H1 (cell line): ENCODE measurements around the gene UNC79. TPM values are rescaled to one million over a fixed set of nuclear protein-coding genes. Genes with fewer than 3 reads are reported as not detected.

Experiments
- CTCF ChIA-PET: fragments of 300-600 bp; sonication (Branson Sonifier 250); formaldehyde crosslinking; loops from one replicate; lab custom pipeline; 2021; ENCODE audit not compliant: partially characterized antibody; lab: Charles Lee
- POLR2A ChIA-PET: fragments of 300-600 bp; sonication (Branson Sonifier 250); formaldehyde crosslinking; loops from one replicate; lab custom pipeline; 2021; ENCODE audit warnings: inconsistent platforms; ENCODE audit not compliant: partially characterized antibody; lab: Charles Lee
- DNase-seq, 2 experiments: peaks; one replicate each; pipeline versions ENCODE4 v3.0.0 to v3.0.0-alpha.2; 2010 to 2022; ENCODE audit warnings: low spot score in 2 of 2, low read depth in 1 of 2, mixed read lengths in 1 of 2
- FAIRE-seq: peaks from 2 replicates; lab custom pipeline; 2011; peaks lifted over from hg19 to GRCh38; lab: Jason Lieb, UNC
- H2AFZ ChIP-seq: 2 replicates; pipeline ENCODE4 v1.8.1; 2012; ENCODE audit warnings: low read length, inconsistent platforms
- H2AK5ac ChIP-seq: 2 replicates; pipeline ENCODE4 v1.6.1; 2013; ENCODE audit warnings: low read depth, low read length
- H2BK120ac ChIP-seq: replicated peaks from 2 replicates; pipeline ENCODE3; 2013; ENCODE audit warnings: low read depth, low read length, inconsistent platforms
- H2BK12ac ChIP-seq: 2 replicates; pipeline ENCODE4 v1.6.1; 2013; ENCODE audit warnings: low read depth, low read length
- H2BK15ac ChIP-seq: 2 replicates; pipeline ENCODE4 v1.6.1; 2013; ENCODE audit warnings: low read length
- H2BK20ac ChIP-seq: 2 replicates; pipeline ENCODE4 v1.6.1; 2013; ENCODE audit warnings: low read length
- H2BK5ac ChIP-seq: 2 replicates; pipeline ENCODE4 v1.6.1; 2013; ENCODE audit warnings: low read depth, low read length
- H3K14ac ChIP-seq: 2 replicates; pipeline ENCODE4 v1.6.1; 2013; ENCODE audit warnings: inconsistent platforms; ENCODE audit not compliant: insufficient read length
- H3K18ac ChIP-seq: 2 replicates; pipeline ENCODE4 v1.6.1; 2013; ENCODE audit warnings: low read length; ENCODE audit errors: extremely low read depth
- H3K23ac ChIP-seq: 2 replicates; pipeline ENCODE4 v1.6.1; 2013; ENCODE audit warnings: inconsistent platforms; ENCODE audit not compliant: insufficient read length
- H3K23me2 ChIP-seq: 2 replicates; pipeline ENCODE4 v1.6.1; 2013; ENCODE audit warnings: low read depth, low read length
- H3K27ac ChIP-seq: 2 replicates; pipeline ENCODE4 v1.6.1; 2011; ENCODE audit warnings: low read depth, low read length, inconsistent platforms
- H3K27me3 ChIP-seq, 4 experiments: replicated peaks in 1 of 4; 1 replicate in 1 of 4; 2 replicates in 3 of 4; pipeline versions ENCODE4 v1.6.1 to v1.8.1; 2011 to 2013; ENCODE audit warnings: low read length in 3 of 4, mild to moderate bottlenecking in 3 of 4, inconsistent platforms in 2 of 4, mixed read lengths in 2 of 4, moderate library complexity in 1 of 4; ENCODE audit not compliant: control insufficient read depth in 3 of 4, insufficient read depth in 3 of 4; ENCODE audit errors: extremely low read depth in 1 of 4
- H3K36me3 ChIP-seq, 4 experiments: 2 replicates each; pipeline versions ENCODE4 v1.6.1 to v1.8.1; 2011 to 2013; ENCODE audit warnings: mild to moderate bottlenecking in 4 of 4, low read length in 3 of 4, moderate library complexity in 2 of 4, control low read depth in 1 of 4, inconsistent platforms in 1 of 4; ENCODE audit not compliant: insufficient read depth in 4 of 4, control insufficient read depth in 2 of 4
- H3K4ac ChIP-seq: replicated peaks from 2 replicates; pipeline ENCODE3; 2013; ENCODE audit warnings: low read length, low read depth, mixed read lengths, inconsistent platforms; ENCODE audit not compliant: insufficient read length
- H3K4me1 ChIP-seq, 4 experiments: replicated peaks in 1 of 4; 1 replicate in 1 of 4; 2 replicates in 3 of 4; pipeline versions ENCODE4 v1.6.1 to v1.8.1; 2011 to 2013; ENCODE audit warnings: low read length in 3 of 4, inconsistent platforms in 2 of 4, mixed read lengths in 1 of 4; ENCODE audit not compliant: insufficient read depth in 4 of 4, control insufficient read depth in 3 of 4
- H3K4me2 ChIP-seq, 2 experiments: 2 replicates each; pipeline versions ENCODE4 v1.6.1 to v1.8.1; 2011 to 2013; ENCODE audit warnings: low read depth in 2 of 2, low read length in 2 of 2, control low read depth in 1 of 2, inconsistent platforms in 1 of 2, mild to moderate bottlenecking in 1 of 2; ENCODE audit not compliant: insufficient read depth in 1 of 2
- H3K4me3 ChIP-seq, 4 experiments: fragments of 200-600, 300-600 bp in 1 of 4; sonication (generic), shearing (Covaris generic), sonication (Bioruptor Twin) in 1 of 4; 2 replicates each; pipeline versions ENCODE4 v1.5.1 to v1.8.1; 2011 to 2016; ENCODE audit warnings: low read length in 4 of 4, low read depth in 3 of 4, control low read depth in 2 of 4, inconsistent platforms in 2 of 4, mild to moderate bottlenecking in 2 of 4, mixed read lengths in 1 of 4, moderate library complexity in 1 of 4; ENCODE audit not compliant: insufficient read depth in 2 of 4; ENCODE audit errors: extremely low read depth in 1 of 4
- H3K56ac ChIP-seq: replicated peaks from 2 replicates; pipeline ENCODE3; 2013; ENCODE audit warnings: low read depth, mild to moderate bottlenecking, mixed read lengths, low read length, inconsistent platforms; ENCODE audit not compliant: insufficient read length
- H3K79me1 ChIP-seq: 2 replicates; pipeline ENCODE4 v1.6.1; 2013; ENCODE audit warnings: low read depth, low read length, control low read depth
- H3K79me2 ChIP-seq, 2 experiments: 2 replicates each; pipeline versions ENCODE4 v1.6.1 to v1.8.1; 2012 to 2013; ENCODE audit warnings: low read length in 2 of 2, mild to moderate bottlenecking in 2 of 2, inconsistent platforms in 1 of 2; ENCODE audit not compliant: insufficient read depth in 2 of 2, control insufficient read depth in 1 of 2
- H3K9ac ChIP-seq, 4 experiments: replicated peaks in 1 of 4; 1 replicate in 1 of 4; 2 replicates in 3 of 4; pipeline versions ENCODE4 v1.6.1 to v1.8.1; 2011 to 2013; ENCODE audit warnings: low read depth in 3 of 4, low read length in 3 of 4, control low read depth in 2 of 4, mild to moderate bottlenecking in 2 of 4, moderate library complexity in 2 of 4, inconsistent platforms in 1 of 4; ENCODE audit errors: extremely low read depth in 1 of 4
- H3K9me3 ChIP-seq, 2 experiments: 2 replicates each; pipeline versions ENCODE4 v1.6.1 to v1.8.1; 2012 to 2013; ENCODE audit warnings: mild to moderate bottlenecking in 2 of 2, moderate library complexity in 2 of 2, control low read depth in 1 of 2, inconsistent platforms in 1 of 2, low read depth in 1 of 2, low read length in 1 of 2, mixed read lengths in 1 of 2; ENCODE audit not compliant: insufficient read depth in 2 of 2
- H4K20me1 ChIP-seq, 2 experiments: replicated peaks in 1 of 2; 2 replicates each; pipeline versions ENCODE3 to v1.8.1; 2011 to 2013; ENCODE audit warnings: inconsistent platforms in 2 of 2, low read length in 2 of 2, mild to moderate bottlenecking in 1 of 2; ENCODE audit not compliant: insufficient read depth in 2 of 2, control insufficient read depth in 1 of 2
- H4K5ac ChIP-seq: 2 replicates; pipeline ENCODE4 v1.6.1; 2013; ENCODE audit warnings: low read length, low read depth, mixed read lengths, inconsistent platforms; ENCODE audit not compliant: insufficient read length
- H4K8ac ChIP-seq: 2 replicates; pipeline ENCODE4 v1.8.0; 2013; ENCODE audit warnings: mild to moderate bottlenecking, moderate library complexity, low read length, inconsistent platforms; ENCODE audit not compliant: insufficient read depth; ENCODE audit errors: extremely low read depth
- H4K91ac ChIP-seq: replicated peaks from 2 replicates; pipeline ENCODE3; 2013; ENCODE audit warnings: low read length, mixed read lengths, inconsistent platforms; ENCODE audit not compliant: insufficient read length
- BCL11A ChIP-seq, 2 experiments: IDR thresholded peaks; one replicate each; pipeline ENCODE4 v1.6.1; 2011; ENCODE audit warnings: low read depth in 2 of 2, low read length in 2 of 2, mild to moderate bottlenecking in 2 of 2
- CBX8 ChIP-seq: fragments of 300-800, 300-1000 bp; sonication (generic); IDR thresholded peaks from 2 replicates; pipeline ENCODE4 v1.7.1; 2016; ENCODE audit warnings: low read depth, low read length, borderline replicate concordance
- EP300 ChIP-seq, 2 experiments: IDR thresholded peaks; 1 replicate in 1 of 2; 2 replicates in 1 of 2; pipeline ENCODE4 v1.6.1; 2011 to 2012; ENCODE audit warnings: low read depth in 2 of 2, low read length in 2 of 2, mild to moderate bottlenecking in 2 of 2, borderline replicate concordance in 1 of 2, inconsistent platforms in 1 of 2, moderate library complexity in 1 of 2
- MAFK ChIP-seq: IDR thresholded peaks from 2 replicates; pipeline ENCODE4 v1.6.1; 2012; ENCODE audit warnings: low read depth, mild to moderate bottlenecking, improper control_type of control experiment, low read length
- NANOG ChIP-seq: IDR thresholded peaks from 2 replicates; pipeline ENCODE4 v1.6.1; 2011; ENCODE audit warnings: low read length, low read depth, mild to moderate bottlenecking, inconsistent platforms; ENCODE audit not compliant: insufficient read depth, poor library complexity, severe bottlenecking
- RAD21 ChIP-seq, 2 experiments: IDR thresholded peaks in 1 of 2; conservative IDR thresholded peaks in 1 of 2; 2 replicates each; pipeline ENCODE4 v1.6.1; 2011; ENCODE audit warnings: low read depth in 2 of 2, low read length in 2 of 2, improper control_type of control experiment in 1 of 2, inconsistent platforms in 1 of 2, mild to moderate bottlenecking in 1 of 2, moderate library complexity in 1 of 2
- SUZ12 ChIP-seq: fragments of 200-600 bp; sonication (generic); IDR thresholded peaks from 2 replicates; pipeline ENCODE4 v1.6.1; 2012; ENCODE audit warnings: mild to moderate bottlenecking, inconsistent platforms, low read length, moderate library complexity, mixed read lengths
- USF2 ChIP-seq: IDR thresholded peaks from 2 replicates; pipeline ENCODE4 v1.6.1; 2011; ENCODE audit warnings: low read length, improper control_type of control experiment
- ZNF274 ChIP-seq: IDR thresholded peaks from 2 replicates; pipeline ENCODE4 v1.7.0; 2012; ENCODE audit warnings: low read length, borderline replicate concordance; ENCODE audit errors: extremely low read depth
- WGBS, 2 experiments: shearing (Covaris generic) in 1 of 2; methylation state at CpG; one replicate each; pipeline versions ENCODE4 v1.1.6 to v1.1.7; 2013 to 2015; ENCODE audit warnings: low lambda C conversion rate in 2 of 2, mixed read lengths in 2 of 2, inconsistent platforms in 1 of 2, low coverage in 1 of 2, missing lambda C conversion rate in 1 of 2; ENCODE audit not compliant: insufficient replicate concordance in 2 of 2, insufficient coverage in 1 of 2, insufficient read length in 1 of 2; ENCODE audit errors: extremely low coverage in 1 of 2, missing lambda C conversion rate in 1 of 2; 5-methylcytosine and 5-hydroxymethylcytosine counted together
- polyA plus RNA-seq, 7 experiments: library from polyadenylated mRNA; depleted of rRNA in 3 of 7; stranded (reverse) in 5 of 7; unstranded in 2 of 7; fragments of >200 nt in 5 of 7; fragments of 200-250 nt in 2 of 7; gene quantifications; 1 replicate in 5 of 7; 2 replicates in 1 of 7; 4 replicates in 1 of 7; pipeline versions ENCODE4 v1.2.1 to v1.2.3, GENCODE V29; 2011 to 2013; ENCODE audit warnings: missing spikeins in 2 of 7, mixed read lengths in 2 of 7
- total RNA-seq: library from RNA; stranded (reverse); fragmentation: NEBNext Ultra II Directional; extraction: Animal tissue kit (Norgen Biotek cat#: 25700); gene quantifications from 2 replicates; pipeline ENCODE4 v1.2.1, GENCODE V29; 2021

The UNC79 gene
- total and polyA plus RNA-seq, 2 of the 8 experiments (the other 6 are each of a cell fraction or from before 2014, with no cell fraction given), result 1.8 to 2.3 TPM

DNA sequence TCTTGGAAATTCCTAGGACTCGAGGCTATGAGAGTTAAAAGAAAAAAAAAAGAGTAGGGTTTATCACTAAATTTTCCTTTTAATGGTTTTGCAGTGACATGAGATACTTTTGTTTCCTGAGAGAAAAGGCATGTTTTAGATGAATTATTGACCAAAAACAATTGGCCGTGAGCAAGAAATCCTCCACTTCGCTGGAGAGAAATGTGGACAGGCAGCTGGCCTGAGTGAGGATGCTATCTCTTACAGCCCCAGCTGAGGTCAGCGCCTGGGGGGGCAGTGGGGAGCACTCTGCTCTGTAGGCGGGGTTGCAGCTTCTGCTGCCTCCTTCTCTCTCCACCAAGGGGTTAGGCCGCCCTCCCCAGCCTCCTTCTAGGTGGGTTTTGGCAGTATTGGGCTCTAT, 302.9 kb downstream of the UNC79 start:
- Histone ChIP-seq H2AK5ac (no peak overlapping the region), H2BK15ac (no peak overlapping the region), H2BK12ac (no peak overlapping the region), H3K14ac (no peak overlapping the region), H3K23me2 (no peaks in the 10 kb centered on the region), H2AFZ (no peak overlapping the region), H3K36me3 (no peaks in the 10 kb centered on the region), H4K5ac (no peak overlapping the region), H3K56ac (no peak overlapping the region), H3K23ac (no peak overlapping the region), H3K79me2 (no peaks in the 10 kb centered on the region), H3K4me3 (no peak overlapping the region), H2BK20ac (no peak overlapping the region), H3K9ac (no peak overlapping the region), H4K91ac (no peak overlapping the region), H3K79me1 (no peaks in the 10 kb centered on the region), H3K27ac (no peak overlapping the region), H3K4me1 (peaks cover 0 to 6% (median under 1%) of the 10 kb centered on the region in 4 experiments; a peak in 1 of 7 replicates), H3K9me3 (no peaks in the 10 kb centered on the region), H3K18ac (no peak overlapping the region)
- POLR2A ChIA-PET, result interaction anchor here (1.4 kb wide), 1 partner anchor 56 kb away, joined by 3 read pairs; no protein-coding TSS in a partner anchor
- DNase-seq, result no peak
- 84% methylated on average over 5 of the region's 6 CpGs; no CpG with 5 or more reads in 1 of the 2 experiments for WGBS, 2 experiments
- TF ChIP-seq ZNF274, result no peak
- no peak for TF ChIP-seq MAFK
- TF ChIP-seq EP300 (IDR thresholded peaks at IDR 0.05; ENCODE audit: borderline replicate concordance in 1 of 2, low read depth in 2 of 2, low read length in 2 of 2), result no peak
- no peak for TF ChIP-seq SUZ12
- no peak for TF ChIP-seq USF2
- TF ChIP-seq CBX8, result no peak
- TF ChIP-seq NANOG, result no peak
- no peak for TF ChIP-seq BCL11A (IDR thresholded peaks at IDR 0.05; ENCODE audit: low read depth in 2 of 2, low read length in 2 of 2)
- no peak for TF ChIP-seq RAD21 (IDR thresholded peaks at IDR 0.05 in 1 of 2, conservative IDR thresholded peaks at IDR 0.05 in 1 of 2; ENCODE audit: low read depth in 2 of 2, low read length in 2 of 2)
- TF ChIP-seq, all 59 proteins: peak for 0
- FAIRE-seq, result no peak
- no peak overlapping the region for H2BK120ac ChIP-seq
- CTCF ChIA-PET, result interaction anchor here (0.6 to 2.5 kb wide), 3 partner anchors 20 to 85 kb away, joined by 3 to 6 read pairs (median 5); no protein-coding TSS in a partner anchor
- H4K8ac ChIP-seq, result no peak overlapping the region
- no peak overlapping the region for H3K4ac ChIP-seq
- H3K4me2 ChIP-seq, result no peak overlapping the region
- H2BK5ac ChIP-seq, result no peak overlapping the region
- H4K20me1 ChIP-seq, result no peaks in the 10 kb centered on the region
- H3K27me3 ChIP-seq, result no peaks in the 10 kb centered on the region; a peak in 1 of 7 replicates
